SK-N-MC (cell line): ENCODE data around the gene FBXL2.

Experiments
- EZH2 ChIP-seq: fragments of 200-600 bp; sonication (generic); IDR thresholded peaks from one replicate; pipeline ENCODE4 v1.6.1; 2017; ENCODE audit warnings: antibody characterized with exemption
- POLR2AphosphoS5 ChIP-seq: IDR thresholded peaks from 2 replicates; pipeline ENCODE4 v1.6.1; 2012; ENCODE audit warnings: mild to moderate bottlenecking, low read depth, low read length, borderline replicate concordance

- TF ChIP-seq EZH2, result no peak
- TF ChIP-seq POLR2AphosphoS5, result no peak
Measured at GRCh38 chr3:33273628-33274027, 3.6 kb upstream of the FBXL2 start.
